ENCODE measurements around the gene LCNL1.
A peak's percentile ranks its signal among the peaks of the same experiment; 100 is the strongest.

Gene LCNL1

DNA sequence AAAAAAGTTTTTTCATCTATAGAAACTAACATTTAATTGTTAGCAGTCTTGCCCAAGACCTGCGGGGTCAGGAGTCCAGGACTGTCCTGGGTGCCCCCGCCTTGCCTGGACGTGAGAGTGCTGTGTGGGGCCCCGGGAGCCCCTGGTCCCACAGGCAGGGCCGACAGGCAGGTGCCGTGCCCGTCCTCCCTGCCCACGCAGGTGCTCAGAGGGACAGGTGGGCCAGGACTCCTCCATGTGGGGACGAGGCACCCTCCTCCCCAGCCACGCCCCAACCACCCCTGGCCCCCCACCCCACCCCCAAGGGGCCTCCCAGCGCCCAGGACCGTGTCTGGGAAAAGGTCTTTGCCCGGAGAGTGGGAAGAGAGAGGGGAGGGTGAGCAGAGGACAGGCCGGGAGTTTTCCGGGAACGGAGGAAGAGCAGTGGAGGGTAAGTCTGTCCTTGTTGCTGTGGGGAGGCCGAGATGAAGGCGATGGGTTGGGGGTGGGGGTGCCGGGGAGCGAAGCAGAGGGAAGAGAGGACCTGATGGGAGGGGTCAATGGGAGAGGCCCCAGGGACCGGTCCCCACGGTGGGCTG, 33.5 kb upstream of the LCNL1 start:
- Histone ChIP-seq H3K4me3 (ENCODE audit: low read depth, low read length) (peak overlapping the region; percentile 62), H3K4me1 (ENCODE audit: control insufficient read depth, insufficient read depth, low read length) (peaks cover 12% of the 10 kb centered on the region), H3K27me3 (ENCODE audit: control insufficient read depth, insufficient read depth, low read length) (no peaks in the 10 kb centered on the region), H3K36me3 (ENCODE audit: control insufficient read depth, insufficient read depth, low read length) (no peaks in the 10 kb centered on the region), H3K27ac (ENCODE audit: low read depth, low read length) (peak overlapping the region; percentile 47), H3K9me3 (ENCODE audit: control insufficient read depth, insufficient read depth, low read length) (no peaks in the 10 kb centered on the region), H3K9ac (ENCODE audit: low read depth, low read length) (peak overlapping the region; percentile 44; the same call in 1 of the 2 replicates)

DNA sequence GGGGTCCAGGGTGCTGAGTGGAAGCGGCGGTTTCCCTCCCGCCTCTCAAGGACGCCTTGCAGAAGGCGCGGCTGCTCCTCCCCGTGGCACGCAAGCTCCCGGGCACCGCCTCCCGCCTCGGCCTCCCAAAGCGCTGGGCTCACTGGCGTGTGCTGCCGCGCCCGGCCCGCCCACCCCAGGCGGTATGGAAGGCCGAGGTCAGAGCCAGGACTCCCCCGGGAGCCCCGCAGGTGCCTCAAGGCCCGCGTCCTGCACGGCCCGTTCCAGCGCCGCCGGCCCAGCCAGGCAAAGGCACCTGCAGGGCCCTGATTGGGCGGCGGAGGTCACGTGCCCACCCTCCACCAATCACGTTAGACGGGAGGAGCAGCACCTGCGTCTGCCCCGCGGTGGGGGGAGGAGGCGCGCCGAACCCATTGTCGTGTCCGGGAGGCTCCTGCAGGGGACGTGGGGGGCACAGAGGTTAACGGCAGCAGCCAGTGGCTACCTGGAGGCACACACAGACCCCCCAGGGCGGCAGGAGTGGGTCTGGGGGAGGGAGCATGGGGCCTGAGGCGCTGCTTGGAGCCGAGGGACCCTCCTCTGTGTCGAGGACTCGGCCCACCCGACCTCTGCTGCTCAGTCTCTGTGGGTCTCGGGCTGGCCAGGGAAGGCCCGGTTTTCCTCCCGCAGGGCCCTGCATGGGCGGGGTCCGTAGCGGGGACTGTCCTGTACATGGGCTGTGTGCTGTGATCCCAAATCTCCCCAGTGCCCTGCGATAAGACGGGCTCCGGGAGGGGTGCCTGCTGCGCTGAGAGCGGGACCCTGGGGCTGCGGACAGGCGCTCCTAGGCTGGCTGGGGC, 32.8 kb upstream of the LCNL1 start:
- Histone ChIP-seq H3K9me3 (ENCODE audit: control insufficient read depth, insufficient read depth, low read length) (no peaks in the 10 kb centered on the region), H3K9ac (ENCODE audit: low read depth, low read length) (peak overlapping the region; percentile 58), H3K4me1 (ENCODE audit: control insufficient read depth, insufficient read depth, low read length) (peaks cover 12% of the 10 kb centered on the region), H3K4me3 (ENCODE audit: low read depth, low read length) (peak overlapping the region; percentile 62), H3K27ac (ENCODE audit: low read depth, low read length) (peak overlapping the region; percentile 70), H3K36me3 (ENCODE audit: control insufficient read depth, insufficient read depth, low read length) (no peaks in the 10 kb centered on the region), H3K27me3 (ENCODE audit: control insufficient read depth, insufficient read depth, low read length) (no peaks in the 10 kb centered on the region)

DNA sequence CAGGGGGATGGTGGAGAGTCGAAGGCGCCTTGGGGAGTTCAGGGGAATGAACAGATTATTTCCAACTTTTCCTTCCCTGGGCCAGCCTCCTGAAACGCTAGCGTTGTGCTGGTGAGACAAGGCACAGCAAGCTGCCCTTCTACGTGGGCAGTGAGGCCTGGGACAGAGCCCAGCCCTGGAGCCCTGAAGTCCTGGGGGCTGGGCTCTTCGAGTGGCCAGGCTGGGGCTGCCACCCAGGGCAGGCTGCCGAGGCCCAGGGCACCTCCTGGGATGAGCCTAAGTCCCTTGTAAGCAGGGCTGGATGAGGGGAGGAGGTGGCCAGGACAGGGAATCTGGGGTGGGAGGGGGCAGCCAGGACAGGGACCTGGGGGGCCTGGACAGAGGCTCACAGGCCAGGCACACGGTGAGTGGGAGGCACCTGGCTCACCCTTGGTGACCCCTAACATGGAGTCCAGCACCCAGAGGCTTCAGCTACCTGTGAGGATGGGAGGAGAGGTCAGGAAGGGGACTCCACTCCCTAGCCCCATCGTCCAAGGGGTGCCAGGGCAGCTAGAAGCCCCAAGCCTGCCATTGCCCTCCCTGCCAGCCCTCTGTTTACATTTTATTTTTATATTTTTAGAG, 32.0 kb upstream of the LCNL1 start:
- H3K27me3 ChIP-seq (ENCODE audit: control insufficient read depth, insufficient read depth, low read length): no peaks in the 10 kb centered on the region
- H3K9me3 ChIP-seq (ENCODE audit: control insufficient read depth, insufficient read depth, low read length): no peaks in the 10 kb centered on the region
- H3K36me3 ChIP-seq (ENCODE audit: control insufficient read depth, insufficient read depth, low read length): no peaks in the 10 kb centered on the region
- peak overlapping the region; percentile 70 for H3K27ac ChIP-seq (ENCODE audit: low read depth, low read length)
- peaks cover 12% of the 10 kb centered on the region for H3K4me1 ChIP-seq (ENCODE audit: control insufficient read depth, insufficient read depth, low read length)
- peak overlapping the region; percentile 58 for H3K9ac ChIP-seq (ENCODE audit: low read depth, low read length)
- peak overlapping the region; percentile 62 for H3K4me3 ChIP-seq (ENCODE audit: low read depth, low read length)

DNA sequence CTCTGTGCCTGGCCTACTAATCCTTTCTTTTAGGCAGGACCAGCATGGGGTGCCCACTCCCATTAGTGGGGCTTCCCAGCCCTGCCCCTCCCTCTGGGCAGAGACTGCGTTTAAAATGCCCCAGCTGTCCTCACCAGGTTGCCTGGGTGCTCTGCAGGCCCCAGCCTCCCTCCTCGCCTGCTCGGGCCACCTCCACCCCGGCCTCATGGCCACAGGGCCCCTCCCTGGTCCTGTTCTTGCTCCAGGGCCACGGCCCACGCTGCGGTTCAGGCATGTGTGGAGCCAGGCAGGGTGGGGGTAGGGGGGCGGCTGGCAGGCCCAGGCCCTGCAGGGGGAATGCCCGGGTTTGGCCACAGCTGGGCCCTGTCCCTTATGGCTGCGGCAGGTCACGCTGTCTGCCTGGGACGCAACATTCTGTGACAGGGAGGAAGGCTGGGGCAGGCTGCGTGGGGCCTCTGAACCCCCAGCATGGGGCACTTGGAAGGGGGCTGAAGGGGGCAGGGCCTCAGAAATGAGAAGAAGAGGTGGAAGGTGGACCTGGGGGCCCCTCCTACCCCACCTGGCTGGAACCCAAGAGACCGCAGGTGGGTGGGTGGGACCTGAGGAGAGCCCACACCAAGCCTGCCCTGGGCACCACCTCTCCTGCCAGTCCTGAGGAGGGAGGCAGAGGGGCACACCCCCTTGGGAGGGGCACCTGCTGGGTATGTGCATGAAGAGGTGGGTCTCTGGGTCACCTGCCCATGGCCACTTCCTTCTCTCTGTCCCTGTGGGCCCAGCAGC, 31.1 kb upstream of the LCNL1 start, which contains the start of gene LCN12:
TSS of gene LCN12 (plus strand) at position 733 of the 780 bp plus-strand sequence. CDS start 55 bp downstream, outside the sequence.
- Histone ChIP-seq H3K27me3 (ENCODE audit: control insufficient read depth, insufficient read depth, low read length) (no peaks in the 10 kb centered on the region), H3K4me1 (ENCODE audit: control insufficient read depth, insufficient read depth, low read length) (peaks cover 12% of the 10 kb centered on the region), H3K4me3 (ENCODE audit: low read depth, low read length) (no peak within 1 kb of the TSS), H3K9me3 (ENCODE audit: control insufficient read depth, insufficient read depth, low read length) (no peaks in the 10 kb centered on the region), H3K9ac (ENCODE audit: low read depth, low read length) (no peak within 1 kb of the TSS), H3K27ac (ENCODE audit: low read depth, low read length) (no peak within 1 kb of the TSS), H3K36me3 (ENCODE audit: control insufficient read depth, insufficient read depth, low read length) (no peaks in the 10 kb centered on the region)

DNA sequence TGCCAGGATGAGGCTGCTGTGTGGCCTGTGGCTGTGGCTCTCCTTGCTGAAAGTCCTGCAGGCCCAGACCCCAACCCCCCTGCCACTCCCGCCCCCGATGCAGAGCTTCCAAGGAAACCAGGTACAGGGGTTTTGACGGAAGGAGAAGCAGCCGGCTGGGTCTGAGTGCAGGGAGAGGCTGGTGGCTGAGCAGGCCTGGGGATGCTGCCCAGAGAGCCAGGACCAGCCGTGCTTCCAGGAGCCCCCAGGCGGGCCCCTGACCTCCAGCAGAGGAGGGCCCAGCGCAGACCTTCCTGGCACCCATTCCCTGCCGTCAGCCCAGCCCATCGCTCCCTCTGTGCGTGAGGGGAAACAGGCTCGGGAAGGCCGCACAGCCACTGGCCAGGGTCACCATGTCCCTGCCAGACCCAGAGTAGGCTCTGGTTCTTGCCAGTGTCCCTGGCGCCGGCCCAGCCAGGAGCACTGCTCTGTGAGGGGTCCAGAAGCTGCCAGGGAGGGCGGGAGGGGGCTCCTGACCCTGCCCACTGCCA, 30.4 kb upstream of the LCNL1 start:
- Histone ChIP-seq H3K9ac (ENCODE audit: low read depth, low read length) (no peak overlapping the region), H3K9me3 (ENCODE audit: control insufficient read depth, insufficient read depth, low read length) (no peaks in the 10 kb centered on the region), H3K27me3 (ENCODE audit: control insufficient read depth, insufficient read depth, low read length) (no peaks in the 10 kb centered on the region), H3K27ac (ENCODE audit: low read depth, low read length) (no peak overlapping the region), H3K36me3 (ENCODE audit: control insufficient read depth, insufficient read depth, low read length) (no peaks in the 10 kb centered on the region), H3K4me1 (ENCODE audit: control insufficient read depth, insufficient read depth, low read length) (peaks cover 12% of the 10 kb centered on the region), H3K4me3 (ENCODE audit: low read depth, low read length) (no peak overlapping the region)

DNA sequence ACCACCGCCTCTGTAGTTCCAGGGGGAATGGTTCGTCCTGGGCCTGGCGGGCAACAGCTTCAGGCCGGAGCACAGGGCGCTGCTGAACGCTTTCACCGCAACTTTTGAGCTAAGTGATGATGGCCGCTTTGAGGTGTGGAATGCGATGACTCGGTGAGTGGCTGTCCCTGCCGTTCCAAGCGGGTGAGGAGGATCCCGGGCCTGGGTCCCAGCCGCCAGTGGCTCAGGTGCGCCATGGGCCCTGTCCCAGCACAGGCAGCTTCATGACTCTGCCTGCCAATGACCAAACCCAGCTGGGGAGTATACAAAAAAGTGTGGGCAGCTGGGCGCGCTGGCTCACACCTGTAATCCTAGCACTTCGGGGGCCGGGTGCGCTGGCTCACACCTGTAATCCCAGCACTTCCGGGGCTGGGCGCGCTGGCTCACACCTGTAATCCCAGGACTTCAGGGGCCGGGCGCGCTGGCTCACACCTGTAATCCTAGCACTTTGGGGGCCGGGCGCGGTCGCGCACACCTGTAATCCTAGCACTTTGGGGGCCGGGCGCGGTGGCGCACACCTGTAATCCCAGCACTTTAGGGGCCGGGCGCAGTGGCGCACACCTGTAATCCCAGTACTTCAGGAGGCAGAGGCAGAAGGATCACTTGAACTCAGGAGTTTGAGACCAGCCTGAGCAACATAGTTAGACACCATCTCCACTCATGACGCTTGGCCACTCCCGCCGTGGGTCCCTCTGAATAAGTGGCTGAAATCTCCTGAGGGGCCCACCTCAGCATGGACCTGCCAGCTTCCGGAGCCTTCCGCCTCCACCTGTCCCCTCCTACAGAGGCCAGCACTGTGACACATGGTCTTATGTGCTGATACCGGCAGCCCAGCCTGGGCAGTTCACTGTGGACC, 29.7 kb upstream of the LCNL1 start:
- no peak overlapping the region for H3K4me3 ChIP-seq (ENCODE audit: low read depth, low read length)
- no peaks in the 10 kb centered on the region for H3K9me3 ChIP-seq (ENCODE audit: control insufficient read depth, insufficient read depth, low read length)
- H3K9ac ChIP-seq (ENCODE audit: low read depth, low read length): no peak overlapping the region
- no peaks in the 10 kb centered on the region for H3K36me3 ChIP-seq (ENCODE audit: control insufficient read depth, insufficient read depth, low read length)
- H3K27ac ChIP-seq (ENCODE audit: low read depth, low read length): no peak overlapping the region
- no peaks in the 10 kb centered on the region for H3K27me3 ChIP-seq (ENCODE audit: control insufficient read depth, insufficient read depth, low read length)
- peaks cover 7% of the 10 kb centered on the region for H3K4me1 ChIP-seq (ENCODE audit: control insufficient read depth, insufficient read depth, low read length)

DNA sequence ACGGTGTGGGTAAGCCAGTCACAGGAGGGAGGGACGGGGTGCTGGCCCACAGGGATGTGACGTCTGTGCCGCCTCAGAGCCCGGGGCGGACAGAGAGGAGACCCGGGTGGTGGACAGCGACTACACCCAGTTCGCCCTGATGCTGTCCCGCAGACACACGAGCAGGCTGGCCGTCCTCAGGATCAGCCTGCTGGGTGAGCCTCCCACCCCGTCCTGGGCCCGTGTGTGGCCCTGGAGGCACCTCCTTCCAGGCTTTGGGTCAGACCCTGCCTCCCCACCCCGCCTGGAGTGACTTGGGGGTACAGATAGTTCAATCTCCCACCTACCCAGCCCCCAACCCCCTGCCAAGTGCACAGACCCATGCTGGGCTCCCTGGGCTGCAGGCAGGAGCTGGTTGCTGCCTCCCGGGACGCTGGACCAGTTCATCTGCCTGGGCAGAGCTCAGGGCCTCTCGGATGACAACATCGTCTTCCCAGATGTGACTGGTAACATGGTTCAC, 29.0 kb upstream of the LCNL1 start:
- H3K9ac ChIP-seq (ENCODE audit: low read depth, low read length): no peak overlapping the region
- no peak overlapping the region for H3K4me3 ChIP-seq (ENCODE audit: low read depth, low read length)
- no peaks in the 10 kb centered on the region for H3K27me3 ChIP-seq (ENCODE audit: control insufficient read depth, insufficient read depth, low read length)
- no peaks in the 10 kb centered on the region for H3K9me3 ChIP-seq (ENCODE audit: control insufficient read depth, insufficient read depth, low read length)
- H3K36me3 ChIP-seq (ENCODE audit: control insufficient read depth, insufficient read depth, low read length): no peaks in the 10 kb centered on the region
- no peak overlapping the region for H3K27ac ChIP-seq (ENCODE audit: low read depth, low read length)
- peaks cover 7% of the 10 kb centered on the region for H3K4me1 ChIP-seq (ENCODE audit: control insufficient read depth, insufficient read depth, low read length)

DNA sequence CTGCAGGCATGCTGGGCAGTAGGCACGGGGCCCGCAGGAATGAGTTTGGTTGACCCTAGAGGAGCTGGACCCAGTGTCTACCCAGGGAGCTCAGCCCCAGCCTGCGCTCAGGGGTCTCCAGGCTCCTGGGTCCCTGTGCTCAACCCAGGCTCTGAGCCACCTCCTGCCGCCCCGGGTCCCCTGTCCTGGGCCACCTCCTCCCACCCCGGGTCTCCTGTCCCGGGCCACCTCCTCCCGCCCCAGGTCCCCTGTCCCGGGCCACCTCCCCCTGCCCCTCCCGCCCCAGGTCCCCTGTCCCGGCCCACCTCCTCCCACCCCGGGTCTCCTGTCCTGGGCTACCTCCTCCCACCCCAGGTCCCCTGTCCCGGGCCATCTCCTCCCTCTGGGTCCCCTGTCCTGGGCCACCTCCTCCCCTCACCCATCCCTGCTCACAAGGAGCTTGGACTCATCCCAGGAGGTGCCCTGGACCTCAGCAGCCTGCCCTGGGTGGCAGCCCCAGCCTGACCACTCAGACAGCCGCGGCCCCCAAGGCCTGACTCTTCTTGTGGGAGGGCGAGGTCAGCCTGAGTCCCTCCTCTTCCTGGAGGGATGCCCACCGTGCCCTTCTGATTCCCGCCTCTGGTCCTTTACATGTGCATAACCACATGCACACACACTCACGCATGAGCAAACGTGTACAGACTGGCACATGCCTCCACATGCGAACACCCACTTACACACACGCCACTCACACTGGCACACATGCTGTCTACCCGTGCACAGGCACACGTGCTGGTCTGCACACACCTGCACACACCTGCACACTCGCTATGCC, 28.3 kb upstream of the LCNL1 start:
- Histone ChIP-seq H3K4me1 (ENCODE audit: control insufficient read depth, insufficient read depth, low read length) (peaks cover 7% of the 10 kb centered on the region), H3K9ac (ENCODE audit: low read depth, low read length) (no peak overlapping the region)

DNA sequence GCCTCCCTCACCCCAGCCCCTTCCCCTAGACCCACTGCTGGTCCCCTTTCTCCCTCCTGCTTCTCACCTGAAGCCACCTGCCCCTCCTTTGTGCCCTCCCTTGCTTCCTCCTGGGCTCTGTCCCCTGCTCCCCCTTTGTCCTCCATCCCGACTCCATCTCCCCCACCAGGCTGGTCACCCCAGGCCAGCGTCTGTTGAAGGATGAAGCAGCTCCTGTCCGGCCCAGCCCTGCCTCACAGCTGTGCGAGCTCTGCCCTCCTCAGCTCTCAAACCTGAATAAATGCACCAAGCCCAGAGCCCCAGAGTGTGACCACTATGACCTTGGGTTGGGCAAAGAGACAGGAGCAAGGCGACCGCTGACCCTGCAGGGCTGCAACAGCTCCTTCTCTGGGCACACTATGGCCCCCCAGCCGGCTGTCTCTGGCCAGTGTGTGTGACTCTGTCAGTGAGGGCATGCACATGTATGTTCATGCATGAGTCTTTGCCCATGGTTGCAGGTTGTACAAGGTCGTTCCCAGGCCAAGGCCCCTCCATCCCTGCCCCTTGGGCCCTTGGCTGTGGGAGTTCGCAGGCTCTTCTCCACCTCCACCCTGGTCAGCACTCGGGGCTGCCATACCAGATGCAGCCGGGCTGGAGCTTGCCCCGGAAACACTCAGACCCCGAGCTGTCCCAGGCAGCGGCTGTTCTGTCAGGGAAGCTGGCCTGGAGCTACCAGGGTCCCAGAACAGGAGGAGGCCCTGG, 27.4 kb upstream of the LCNL1 start:
- H3K9ac ChIP-seq (ENCODE audit: low read depth, low read length): no peak overlapping the region
- peaks cover 4% of the 10 kb centered on the region for H3K4me1 ChIP-seq (ENCODE audit: control insufficient read depth, insufficient read depth, low read length)
- H3K27me3 ChIP-seq (ENCODE audit: control insufficient read depth, insufficient read depth, low read length): no peaks in the 10 kb centered on the region
- H3K4me3 ChIP-seq (ENCODE audit: low read depth, low read length): no peak overlapping the region
- H3K9me3 ChIP-seq (ENCODE audit: control insufficient read depth, insufficient read depth, low read length): no peaks in the 10 kb centered on the region
- no peaks in the 10 kb centered on the region for H3K36me3 ChIP-seq (ENCODE audit: control insufficient read depth, insufficient read depth, low read length)
- no peak overlapping the region for H3K27ac ChIP-seq (ENCODE audit: low read depth, low read length)

More for the DNA sequence above, 28.3 kb upstream of the LCNL1 start:
- H3K36me3 ChIP-seq (ENCODE audit: control insufficient read depth, insufficient read depth, low read length): no peaks in the 10 kb centered on the region
- H3K9me3 ChIP-seq (ENCODE audit: control insufficient read depth, insufficient read depth, low read length): no peaks in the 10 kb centered on the region
- no peaks in the 10 kb centered on the region for H3K27me3 ChIP-seq (ENCODE audit: control insufficient read depth, insufficient read depth, low read length)
- H3K27ac ChIP-seq (ENCODE audit: low read depth, low read length): no peak overlapping the region
- no peak overlapping the region for H3K4me3 ChIP-seq (ENCODE audit: low read depth, low read length)

Measured in HUES48 (cell line).